ENCODE measurements around the gene STOX1. TPM values are rescaled to one million over a fixed set of nuclear protein-coding genes. Genes with fewer than 3 reads are reported as not detected.
"Not testable (repeated sequence)": the region's sequence is repeated elsewhere in the genome, so short reads cannot be mapped to it uniquely, and the experiment has no call there.

The STOX1 gene
- total RNA-seq, 1 donor from 2014 or later, result 2.5 TPM

- H3K27me3 ChIP-seq (ENCODE audit: low read depth), result no peaks in the 10 kb centered on the region
- peak overlapping the region; percentile 96 for H3K4me3 ChIP-seq
- H3K9me3 ChIP-seq, result no peaks in the 10 kb centered on the region
- no peaks in the 10 kb centered on the region for H3K36me3 ChIP-seq
- DNase-seq (peak; percentile 85), ATAC-seq (peak; percentile 70 to 87)
- H3K27ac ChIP-seq, result peak overlapping the region; percentile 100
- peaks cover 22% of the 10 kb centered on the region for H3K4me1 ChIP-seq
- TF ChIP-seq CTCF (IDR thresholded peaks at IDR 0.05), result no peak
- intact Hi-C loops (cut with DNase I), result no loop called here
These were observed 73.2 kb downstream of the STOX1 start for GRCh38 chr10:68900427-68901104.

DNA sequence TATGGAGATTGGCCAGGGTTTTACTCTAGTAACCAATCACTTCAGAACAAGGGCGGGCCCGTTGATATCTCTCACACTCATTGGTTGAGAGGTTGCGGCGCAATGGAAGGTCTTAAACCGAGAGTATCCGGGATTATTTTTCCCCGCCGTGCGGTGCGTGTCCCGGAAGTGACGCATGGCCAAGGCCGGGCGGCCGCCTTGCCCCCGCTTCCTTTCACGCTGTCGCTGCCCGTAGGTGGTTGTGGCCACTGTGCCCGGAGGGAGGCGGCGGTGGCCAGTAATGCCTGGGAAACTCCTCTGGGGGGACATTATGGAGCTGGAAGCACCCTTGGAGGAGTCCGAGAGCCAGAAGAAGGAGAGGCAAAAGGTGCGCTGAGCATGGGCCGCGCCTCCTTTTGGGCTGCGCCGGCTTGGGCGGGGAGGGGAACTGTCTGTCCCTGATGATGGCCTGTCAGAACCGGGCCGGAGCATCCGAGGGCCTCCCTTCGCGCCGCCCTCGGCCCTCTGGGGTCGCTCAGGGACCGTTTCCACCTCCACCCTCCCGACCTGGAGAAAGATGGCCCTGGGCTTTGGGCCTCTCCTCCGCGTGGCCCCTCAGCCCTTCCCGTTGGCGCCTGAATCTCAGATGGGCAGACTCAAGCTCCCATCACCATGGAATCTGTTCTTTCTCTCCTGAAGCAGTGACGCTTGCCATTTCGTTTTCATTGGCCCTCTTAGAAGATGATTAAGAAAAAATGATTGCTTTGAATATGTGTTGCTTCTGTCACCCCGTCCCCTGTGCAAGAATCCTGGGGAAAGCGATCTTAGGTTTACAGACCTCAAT is 74.0 kb downstream of the STOX1 start, which contains the start of gene DDX50:
DDX50 (plus strand) TSS at position 211 of the 823 bp plus-strand sequence; CDS start at position 281, 70 bp downstream.
- peak; percentile 99 for ATAC-seq

DNA sequence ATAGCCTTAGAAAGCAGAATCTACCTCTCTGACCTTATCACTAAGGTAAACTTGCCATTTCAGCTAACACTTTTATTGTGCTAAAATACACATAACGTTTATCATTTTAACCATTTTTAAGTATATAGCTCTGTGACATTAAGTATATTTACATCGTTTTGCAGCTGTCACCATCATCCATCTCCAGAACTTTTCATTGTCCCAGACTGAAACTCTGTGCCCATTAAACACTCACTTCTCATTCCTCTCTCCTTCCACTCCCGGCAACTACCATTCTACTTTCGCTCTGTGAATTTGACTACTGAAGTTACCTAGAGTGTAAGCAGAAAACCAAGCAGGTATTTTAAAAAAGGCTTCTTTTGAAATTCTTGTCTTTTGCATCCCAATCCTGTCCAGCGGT is 75.1 kb downstream of the STOX1 start:
- no peak for ATAC-seq
- H3K27ac ChIP-seq, result no peak overlapping the region

More for the DNA sequence above, 74.0 kb downstream of the STOX1 start, which contains the start of gene DDX50:
- H3K27ac ChIP-seq, result peak within 1 kb of the TSS; percentile 100
- H3K9me3 ChIP-seq, result no peaks in the 10 kb centered on the region
- peaks cover 22% of the 10 kb centered on the region for H3K4me1 ChIP-seq
- peak; percentile 29 for TF ChIP-seq CTCF (IDR thresholded peaks at IDR 0.05)
- peak; percentile 97 for DNase-seq
- H3K27me3 ChIP-seq (ENCODE audit: low read depth), result no peaks in the 10 kb centered on the region
- intact Hi-C loops (cut with DNase I), result no loop called here
- H3K36me3 ChIP-seq, result no peaks in the 10 kb centered on the region
- peak within 1 kb of the TSS; percentile 96 for H3K4me3 ChIP-seq

DNA sequence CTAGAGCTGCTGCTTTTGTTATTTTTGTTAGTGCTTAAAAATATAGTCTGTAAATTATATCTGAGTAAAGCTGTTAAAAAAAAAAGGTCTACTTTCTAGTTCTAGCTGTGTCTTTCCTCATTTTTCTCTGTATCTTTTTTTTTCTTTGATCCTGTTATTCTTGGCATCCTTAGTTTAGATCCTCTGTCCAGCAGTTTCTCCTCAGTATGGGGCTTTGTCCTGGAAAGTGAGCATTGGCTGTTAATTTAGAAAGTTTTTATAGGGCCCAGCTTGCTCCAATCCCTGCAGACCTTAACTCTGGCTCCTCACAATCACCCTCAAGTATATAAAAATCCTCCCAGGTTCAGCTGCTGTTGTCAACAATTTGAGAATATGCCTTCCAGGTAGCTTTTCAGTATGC is 97.3 kb downstream of the STOX1 start:
- H3K9me3 ChIP-seq, result no peaks in the 10 kb centered on the region
- H3K27me3 ChIP-seq (ENCODE audit: low read depth), result no peaks in the 10 kb centered on the region
- DNase-seq (no peak), ATAC-seq (no peak)
- peaks cover 65% of the 10 kb centered on the region for H3K36me3 ChIP-seq
- no peak for TF ChIP-seq CTCF (IDR thresholded peaks at IDR 0.05)
- no peak overlapping the region for H3K4me3 ChIP-seq
- no peak overlapping the region for H3K27ac ChIP-seq
- intact Hi-C loops (cut with DNase I), result no loop called here
- H3K4me1 ChIP-seq, result no peaks in the 10 kb centered on the region

More for the DNA sequence above, 75.1 kb downstream of the STOX1 start:
- Histone ChIP-seq H3K27me3 (ENCODE audit: low read depth) (no peaks in the 10 kb centered on the region), H3K36me3 (peaks cover 9% of the 10 kb centered on the region), H3K9me3 (no peaks in the 10 kb centered on the region), H3K4me3 (peak overlapping the region; percentile 96), H3K4me1 (peaks cover 22% of the 10 kb centered on the region)
- DNase-seq, result no peak
- no peak for TF ChIP-seq CTCF (IDR thresholded peaks at IDR 0.05)
- intact Hi-C loops (cut with DNase I), result no loop called here

DNA sequence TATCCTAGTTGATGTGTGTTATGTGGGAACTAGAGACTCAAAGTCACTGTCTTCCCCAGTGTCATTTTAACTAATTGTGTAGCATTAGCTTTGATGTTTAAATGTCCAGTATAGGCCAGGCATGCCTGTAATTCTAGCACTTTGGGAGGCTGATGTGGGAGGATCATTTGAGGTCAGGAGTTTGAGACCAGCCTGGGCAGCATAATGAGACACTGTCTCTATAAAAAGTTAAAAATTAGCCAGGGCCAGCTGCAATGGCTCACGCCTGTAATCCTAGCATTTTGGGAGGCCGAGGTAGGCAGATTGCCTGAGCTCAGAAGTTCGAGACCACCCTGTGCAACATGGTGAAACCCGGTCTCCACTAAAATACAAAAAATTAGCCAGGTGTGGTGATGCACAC is 98.2 kb downstream of the STOX1 start:
- Histone ChIP-seq H3K36me3 (peaks cover 65% of the 10 kb centered on the region), H3K4me1 (no peaks in the 10 kb centered on the region), H3K27me3 (ENCODE audit: low read depth) (no peaks in the 10 kb centered on the region), H3K27ac (no peak overlapping the region), H3K4me3 (no peak overlapping the region), H3K9me3 (no peaks in the 10 kb centered on the region)
- no peak for ATAC-seq
- no peak for TF ChIP-seq CTCF (IDR thresholded peaks at IDR 0.05)
- DNase-seq, result no peak
- intact Hi-C loops (cut with DNase I), result no loop called here

- DNase-seq; H3K4me1 ChIP-seq; intact Hi-C loops (cut with DNase I); H3K9me3 ChIP-seq; H3K27ac ChIP-seq; ATAC-seq; H3K4me3 ChIP-seq; H3K27me3 ChIP-seq (ENCODE audit: low read depth): not testable (repeated sequence)
- H3K36me3 ChIP-seq, result peaks cover 64% of the 10 kb centered on the region
These were observed 101.8 kb downstream of the STOX1 start for GRCh38 chr10:68929157-68929556.

DNA sequence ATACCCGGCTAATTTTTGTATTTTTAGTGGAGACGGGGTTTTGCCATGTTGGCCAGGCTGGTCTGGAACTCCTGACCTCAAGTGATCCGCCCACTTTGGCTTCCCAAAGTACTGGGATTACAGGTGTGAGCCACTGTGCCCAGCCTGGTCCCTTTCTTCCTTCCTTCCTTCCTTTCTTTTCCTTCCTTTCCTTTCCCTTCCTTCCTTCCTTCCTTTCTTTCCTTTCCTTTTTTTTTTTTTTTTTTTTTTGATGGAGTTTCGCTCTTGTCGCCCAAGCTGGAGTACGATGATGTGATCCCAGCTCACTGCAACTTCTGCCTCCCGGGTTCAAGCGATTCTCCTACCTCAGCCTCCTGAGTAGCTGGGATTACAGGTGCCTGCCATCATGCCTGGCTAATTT is 102.6 kb downstream of the STOX1 start:
- ATAC-seq; DNase-seq; H3K27ac ChIP-seq; H3K27me3 ChIP-seq (ENCODE audit: low read depth); H3K4me1 ChIP-seq; H3K9me3 ChIP-seq; H3K4me3 ChIP-seq; intact Hi-C loops (cut with DNase I): not testable (repeated sequence)
- peaks cover 64% of the 10 kb centered on the region for H3K36me3 ChIP-seq

DNA sequence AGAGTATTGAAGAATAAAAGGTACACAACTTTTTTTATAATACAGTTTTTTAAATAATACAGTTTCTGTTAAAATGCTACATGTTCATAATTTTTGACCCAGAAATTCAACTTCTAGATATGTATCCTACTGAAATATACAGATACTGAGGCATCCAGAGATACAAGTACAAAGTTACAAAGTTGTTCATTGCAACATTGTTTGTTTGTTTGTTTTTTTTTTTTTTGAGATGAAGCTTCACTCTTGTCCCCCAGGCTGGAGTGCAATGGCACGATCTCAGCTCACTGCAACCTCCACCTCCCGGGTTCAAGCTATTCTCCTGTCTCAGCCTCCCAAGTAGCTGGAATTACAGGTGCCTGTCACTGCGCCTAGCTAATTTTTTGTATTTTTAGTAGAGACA is 105.5 kb downstream of the STOX1 start:
- ATAC-seq; DNase-seq; intact Hi-C loops (cut with DNase I); H3K27me3 ChIP-seq (ENCODE audit: low read depth); H3K4me1 ChIP-seq; H3K27ac ChIP-seq; H3K4me3 ChIP-seq; H3K9me3 ChIP-seq: not testable (repeated sequence)
- peaks cover 86% of the 10 kb centered on the region for H3K36me3 ChIP-seq
